GM18907 (cell line): Measurements from ENCODE around the gene PLA2G15.

Experiments used
- ATAC-seq: cut with Tn5 transposase; IDR thresholded peaks from one replicate; pipeline ENCODE4 v1.9.1; 2021; ENCODE audit warnings: mild to moderate bottlenecking, moderate library complexity; ENCODE audit not compliant: unreplicated experiment

Gene PLA2G15

GRCh38 chr16:68251832-68252231 lies 6.7 kb downstream of the PLA2G15 start:
- no peak for ATAC-seq

- no peak for ATAC-seq
Observed at GRCh38 chr16:68252383-68252782, 7.2 kb downstream of the PLA2G15 start.

- ATAC-seq, result no peak
Observed at GRCh38 chr16:68253721-68254120, 8.5 kb downstream of the PLA2G15 start.

- ATAC-seq, result no peak
Observed at GRCh38 chr16:68255712-68256111, 10.5 kb downstream of the PLA2G15 start.

- ATAC-seq, result peak; percentile 46
Observed at GRCh38 chr16:68257251-68257905, 12.2 kb downstream of the PLA2G15 start.

GRCh38 chr16:68257906-68258800 lies 13.0 kb downstream of the PLA2G15 start:
- ATAC-seq, result peak; percentile 22

GRCh38 chr16:68259007-68259825 lies 14.0 kb downstream of the PLA2G15 start:
- ATAC-seq, result no peak

GRCh38 chr16:68263559-68264127 lies 18.5 kb downstream of the PLA2G15 start:
- ATAC-seq, result no peak

- peak; percentile 61 for ATAC-seq
Observed at GRCh38 chr16:68264128-68265077, 19.2 kb downstream of the PLA2G15 start, which contains the start of gene SLC7A6. Gene SLC7A6 (plus strand): TSS chr16:68264526. CDS start chr16:68274727, 10,201 bp downstream.

GRCh38 chr16:68265078-68265920 lies 20.1 kb downstream of the PLA2G15 start:
- peak; percentile 17 for ATAC-seq

GRCh38 chr16:68267612-68268405 lies 22.6 kb downstream of the PLA2G15 start:
- no peak for ATAC-seq

- no peak for ATAC-seq
Observed at GRCh38 chr16:68269793-68270192, 24.6 kb downstream of the PLA2G15 start.

- ATAC-seq, result no peak
Observed at GRCh38 chr16:68270353-68270752, 25.2 kb downstream of the PLA2G15 start.

- no peak for ATAC-seq
Observed at GRCh38 chr16:68272507-68273209, 27.5 kb downstream of the PLA2G15 start.

GRCh38 chr16:68273459-68273858 lies 28.3 kb downstream of the PLA2G15 start:
- ATAC-seq, result no peak

GRCh38 chr16:68273896-68274295 lies 28.7 kb downstream of the PLA2G15 start:
- ATAC-seq, result no peak

- no peak for ATAC-seq
Observed at GRCh38 chr16:68274441-68274840, 29.3 kb downstream of the PLA2G15 start.
